Cardiac ventricle fibroblast (primary cell): ENCODE data around the gene ETDB. TPM values are rescaled to one million over a fixed set of nuclear protein-coding genes. Genes with fewer than 3 reads are reported as not detected.

Experiments used
- total RNA-seq: library from RNA; depleted of rRNA; stranded (reverse); fragments of >200 nt; gene quantifications from 2 replicates; pipeline ENCODE4 v1.2.3, GENCODE V29; 2015

Gene ETDB
- total RNA-seq: not detected in 2 replicates

DNA sequence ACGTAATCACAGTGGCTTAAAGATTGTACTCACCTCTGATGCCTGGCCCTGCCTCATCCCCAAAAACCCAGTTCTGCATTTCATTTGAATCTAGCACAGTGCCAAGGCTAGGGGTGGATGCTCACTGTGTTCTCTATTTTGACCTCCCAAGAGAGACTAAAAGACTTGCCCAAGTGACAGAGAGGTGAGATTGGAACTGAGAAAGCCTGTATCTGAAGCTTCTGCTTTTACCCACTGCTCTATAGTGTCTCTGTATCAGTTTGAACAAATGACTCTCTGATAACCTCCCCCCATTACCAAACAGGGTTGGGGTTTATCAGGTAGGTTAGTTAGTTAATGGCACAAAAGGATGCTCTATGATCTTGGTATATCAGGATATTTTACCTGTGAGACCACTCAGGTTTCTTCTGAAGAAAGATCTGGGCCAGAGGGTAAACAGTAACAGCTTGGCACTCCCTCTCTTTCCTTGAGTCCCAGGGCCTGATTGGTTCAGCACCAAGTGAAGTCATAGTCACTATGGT lies at the start of gene ETDB:
TSS of gene ETDB (minus strand) at position 471 of the 521 bp plus-strand sequence. CDS start 1,265 bp downstream, outside the sequence.

Other genes with a start within 250 kb of the ETDB start
- 10.0 and 18.4 TPM in 2 replicates for gene MOSPD1, start 205.3 kb downstream of the ETDB start, total RNA-seq
- gene SMIM10, start 129.5 kb downstream of the ETDB start, total RNA-seq: 3.1 and 5.9 TPM in 2 replicates
- gene RTL8B, start 98.0 kb downstream of the ETDB start, total RNA-seq: 6.2 and 11.0 TPM in 2 replicates
- 119 and 146 TPM in 2 replicates for gene RTL8C, start 88.2 kb downstream of the ETDB start, total RNA-seq
- gene RTL8A, start 68.4 kb downstream of the ETDB start, total RNA-seq: 17.2 and 22.6 TPM in 2 replicates
- 1.3 and 1.4 TPM in 2 replicates for gene SMIM10L2B, start 21.8 kb downstream of the ETDB start, total RNA-seq
- gene CT55, start 50.9 kb upstream of the ETDB start, total RNA-seq: not detected in 2 replicates
- not detected in 2 replicates for gene ETDA, start 131.5 kb upstream of the ETDB start, total RNA-seq
- gene ETDC, start 189.0 kb upstream of the ETDB start, total RNA-seq: not detected in 2 replicates
- 3.2 and 3.8 TPM in 2 replicates for gene ZNF75D, start 223.6 kb upstream of the ETDB start, total RNA-seq
- 6.7 and 9.0 TPM in 2 replicates for gene ZNF449, start 224.3 kb upstream of the ETDB start, total RNA-seq